Right kidney (tissue), 1 donor: Measurements from ENCODE around the gene TNFRSF1A.

Source experiments
- DNase-seq: peaks from one replicate; pipeline ENCODE4 v3.0.0-alpha.2; 2016

The TNFRSF1A gene

GRCh38 chr12:6323995-6324711, 17.7 kb downstream of the TNFRSF1A start:
- DNase-seq, result no peak

GRCh38 chr12:6323340-6323994, 18.4 kb downstream of the TNFRSF1A start:
- DNase-seq, result peak; percentile 61

GRCh38 chr12:6322969-6323339, 18.9 kb downstream of the TNFRSF1A start:
- no peak for DNase-seq

- no peak for DNase-seq
Observed at GRCh38 chr12:6322352-6322751, 19.5 kb downstream of the TNFRSF1A start.

- no peak for DNase-seq
Observed at GRCh38 chr12:6321905-6322304, 20.0 kb downstream of the TNFRSF1A start.

- DNase-seq, result no peak
Observed at GRCh38 chr12:6319446-6319845, 22.4 kb downstream of the TNFRSF1A start.

- no peak for DNase-seq
Observed at GRCh38 chr12:6318440-6318879, 23.4 kb downstream of the TNFRSF1A start.

GRCh38 chr12:6317693-6318439, 24.0 kb downstream of the TNFRSF1A start:
- DNase-seq, result no peak

- DNase-seq, result no peak
Observed at GRCh38 chr12:6316921-6317692, 24.8 kb downstream of the TNFRSF1A start.

- DNase-seq, result no peak
Observed at GRCh38 chr12:6315704-6316597, 25.9 kb downstream of the TNFRSF1A start.

GRCh38 chr12:6315184-6315583, 26.7 kb downstream of the TNFRSF1A start:
- no peak for DNase-seq

GRCh38 chr12:6314776-6315175, 27.1 kb downstream of the TNFRSF1A start:
- no peak for DNase-seq

- no peak for DNase-seq
Observed at GRCh38 chr12:6313326-6313940, 28.4 kb downstream of the TNFRSF1A start.

- DNase-seq, result no peak
Observed at GRCh38 chr12:6312529-6313325, 29.1 kb downstream of the TNFRSF1A start.

GRCh38 chr12:6311822-6312528, 29.9 kb downstream of the TNFRSF1A start:
- no peak for DNase-seq

- no peak for DNase-seq
Observed at GRCh38 chr12:6310771-6311610, 30.9 kb downstream of the TNFRSF1A start.

GRCh38 chr12:6307529-6307928, 34.3 kb downstream of the TNFRSF1A start:
- DNase-seq, result no peak

- DNase-seq, result no peak
Observed at GRCh38 chr12:6306599-6307220, 35.2 kb downstream of the TNFRSF1A start.
